Activated CD4-positive, CD25-positive, alpha-beta regulatory T cell treated with anti-CD3 and anti-CD28 coated beads, Interleukin-2, amount 50 U/mL, for 16 hours (primary cell): Measurements from ENCODE around the gene CDH13.

ENCODE experiments used
- DNase-seq: peaks from one replicate; pipeline ENCODE4 v3.0.0-alpha.2; 2020; ENCODE audit warnings: low read depth, low spot score

CDH13 gene

GRCh38 chr16:83403761-83404160, 777.0 kb downstream of the CDH13 start:
- DNase-seq = no peak

- DNase-seq = no peak
These were observed 777.5 kb downstream of the CDH13 start for GRCh38 chr16:83404261-83404660.

DNA sequence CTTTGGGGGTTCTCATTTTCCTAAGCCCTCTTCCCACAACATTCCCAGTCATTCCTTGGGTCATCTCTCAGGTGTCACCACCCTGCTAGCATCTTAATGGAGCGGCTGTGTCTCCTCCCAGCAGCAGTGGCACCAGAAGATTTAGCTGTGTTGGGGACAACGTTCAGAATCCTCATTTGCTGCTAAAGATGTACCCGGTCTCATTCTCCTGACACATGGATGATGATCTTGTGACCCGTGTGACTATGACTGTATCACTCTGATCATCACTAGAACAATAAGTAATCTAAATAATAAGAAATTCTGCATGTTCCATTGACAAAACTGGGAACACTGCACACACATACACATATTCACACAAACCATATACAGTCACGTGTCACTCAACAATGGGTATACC, 781.2 kb downstream of the CDH13 start:
- no peak for DNase-seq

- no peak for DNase-seq
These were observed 782.6 kb downstream of the CDH13 start for GRCh38 chr16:83409347-83409746.

DNA sequence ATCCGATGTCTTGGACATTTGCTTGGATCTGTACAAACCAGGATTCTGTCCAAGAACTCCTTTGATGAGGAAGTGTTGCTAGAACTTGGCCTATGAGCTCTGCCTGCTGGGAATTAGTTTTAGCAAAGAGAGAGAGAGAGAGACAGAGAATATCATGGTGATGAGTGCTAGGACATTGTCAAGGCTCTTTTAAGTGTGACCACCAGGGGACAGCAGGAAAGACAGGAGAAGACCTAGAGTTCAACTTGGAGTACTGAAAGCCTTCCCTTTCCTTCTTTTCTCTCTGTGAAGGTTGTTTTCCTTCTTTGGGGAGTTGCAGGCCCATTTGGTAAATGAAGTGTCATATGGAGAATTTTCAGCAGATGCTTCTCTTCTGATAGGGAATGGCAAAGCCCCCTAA, 791.8 kb downstream of the CDH13 start:
- DNase-seq = no peak

DNA sequence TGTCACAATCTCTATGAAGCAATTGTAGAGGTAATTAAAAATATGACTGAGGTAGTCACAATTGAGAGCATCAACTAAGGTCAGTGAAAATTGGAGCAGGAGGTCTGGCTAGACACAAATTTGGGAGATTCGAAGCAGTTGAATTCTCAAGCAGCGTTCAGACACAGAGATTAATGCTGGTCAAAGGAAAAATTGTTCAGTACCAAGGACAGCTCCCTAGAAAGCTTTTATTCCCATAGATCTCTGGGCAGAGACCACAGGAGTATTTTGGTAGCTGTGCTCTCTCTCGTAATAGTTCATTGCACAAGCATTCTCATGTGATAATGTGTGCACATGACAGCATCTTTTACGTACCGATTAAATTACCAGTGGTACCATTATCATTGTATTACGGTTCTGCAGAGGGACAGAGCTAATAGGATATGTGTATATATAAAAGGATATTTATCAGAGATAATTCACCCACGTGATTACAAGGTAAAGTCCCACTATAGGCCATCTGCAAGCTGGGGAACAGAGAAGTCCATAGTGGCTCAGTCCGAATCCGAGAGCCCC, 793.5 kb downstream of the CDH13 start:
- DNase-seq = no peak

DNA sequence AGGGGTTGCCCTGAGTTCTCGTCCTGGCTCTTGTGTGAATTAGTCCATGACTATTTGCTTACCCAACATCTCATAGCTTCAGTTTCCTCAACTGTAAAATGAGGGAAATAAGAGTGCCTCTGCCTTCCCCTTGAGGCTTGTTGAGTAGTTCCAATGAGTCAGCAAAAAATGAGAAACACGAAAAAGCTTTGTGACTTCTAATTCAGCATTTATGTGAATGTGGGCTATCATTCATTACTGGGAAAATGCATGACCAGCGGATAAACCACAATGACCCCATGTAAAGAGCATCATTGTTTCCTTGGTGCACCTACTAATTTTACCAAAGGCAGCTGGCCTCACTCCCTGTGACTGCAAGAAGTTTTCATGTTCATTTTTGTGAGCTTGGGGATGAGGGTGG, 806.4 kb downstream of the CDH13 start:
- no peak for DNase-seq

GRCh38 chr16:83437036-83437435, 810.3 kb downstream of the CDH13 start:
- no peak for DNase-seq

DNA sequence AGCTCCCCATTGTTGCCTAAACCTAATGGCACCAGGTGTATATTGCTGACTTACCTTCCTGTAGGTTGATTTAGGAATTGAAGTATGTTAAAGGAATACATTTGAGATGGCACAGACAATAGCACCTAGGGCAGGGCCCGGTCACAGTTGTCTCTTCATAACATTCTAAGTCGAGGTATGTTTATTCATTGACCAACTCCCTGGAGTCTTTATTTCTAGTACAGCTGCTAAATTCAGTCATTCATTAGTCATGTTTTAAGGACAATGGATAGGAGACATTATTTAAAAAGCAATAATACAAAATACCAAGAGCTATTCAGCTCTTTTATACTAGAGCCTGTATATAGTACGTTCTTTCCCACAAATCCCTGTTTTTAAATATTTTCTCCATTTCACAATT, 811.6 kb downstream of the CDH13 start:
- no peak for DNase-seq

- DNase-seq = no peak
These were observed 812.6 kb downstream of the CDH13 start for GRCh38 chr16:83439412-83439811.

DNA sequence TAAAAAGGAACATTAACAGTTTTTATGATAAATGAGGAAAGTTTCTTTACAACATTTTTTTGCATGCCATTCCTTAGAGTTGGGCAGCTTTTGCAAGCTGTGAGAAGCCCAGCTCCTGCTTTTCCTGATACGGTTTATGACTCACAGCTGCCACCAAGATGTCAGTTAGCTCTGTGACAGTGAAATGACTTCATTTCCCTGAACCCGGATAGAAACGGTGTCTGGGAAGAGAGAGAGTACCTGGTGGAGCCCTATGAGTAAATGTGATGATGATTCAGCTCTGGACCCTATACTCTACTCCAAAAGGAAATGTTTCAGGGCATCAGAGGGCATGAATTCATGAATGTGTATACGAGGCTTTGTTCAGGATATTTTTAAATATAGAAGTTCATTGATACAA, 814.7 kb downstream of the CDH13 start:
- no peak for DNase-seq

GRCh38 chr16:83443972-83444371, 817.2 kb downstream of the CDH13 start:
- no peak for DNase-seq

- DNase-seq = no peak
These were observed 820.8 kb downstream of the CDH13 start for GRCh38 chr16:83447560-83447959.

GRCh38 chr16:83449861-83450260, 823.1 kb downstream of the CDH13 start:
- no peak for DNase-seq

- no peak for DNase-seq
These were observed 827.2 kb downstream of the CDH13 start for GRCh38 chr16:83453977-83454376.

GRCh38 chr16:83455716-83456115, 828.9 kb downstream of the CDH13 start:
- no peak for DNase-seq

- DNase-seq = no peak
These were observed 830.2 kb downstream of the CDH13 start for GRCh38 chr16:83456934-83457333.

DNA sequence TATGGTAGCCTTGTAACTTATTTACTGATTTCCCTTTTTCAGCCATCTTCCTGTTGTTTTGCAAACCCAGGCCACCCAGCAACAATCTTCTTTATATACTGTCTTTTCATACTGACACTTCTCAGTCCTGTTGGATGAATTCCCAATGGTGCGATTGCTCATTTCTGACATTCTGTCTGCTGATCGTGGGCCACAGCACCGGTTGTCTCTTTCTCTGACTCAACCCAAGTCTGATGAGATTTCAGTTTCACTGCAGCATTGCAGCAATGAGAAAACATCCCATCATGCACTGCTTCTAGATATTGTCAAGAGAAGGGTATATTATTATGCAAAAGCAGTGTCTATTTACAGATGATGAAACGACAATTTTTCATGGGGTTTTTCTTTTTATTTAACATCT, 831.8 kb downstream of the CDH13 start:
- DNase-seq = no peak

DNA sequence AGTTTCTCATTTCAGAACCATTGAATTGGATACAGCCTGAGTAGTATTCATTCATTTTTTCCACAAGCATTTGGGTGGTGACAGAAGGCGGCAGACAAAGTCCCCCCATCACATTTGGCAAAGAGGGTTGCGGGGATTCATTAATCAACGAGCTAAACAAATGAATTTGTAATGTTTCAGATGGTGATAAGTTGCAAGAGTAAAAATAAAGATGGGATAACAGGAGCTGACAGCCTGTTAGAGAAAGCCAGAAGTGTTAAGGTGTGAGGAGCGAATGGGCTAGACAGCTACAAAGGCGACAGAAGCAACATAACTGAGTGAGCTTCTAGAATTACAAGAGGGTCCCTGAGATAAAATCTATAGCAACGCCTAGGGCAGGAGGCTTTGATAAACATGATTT, 838.2 kb downstream of the CDH13 start:
- no peak for DNase-seq

- DNase-seq = no peak
These were observed 843.6 kb downstream of the CDH13 start for GRCh38 chr16:83470416-83470815.

GRCh38 chr16:83472776-83473501, 846.2 kb downstream of the CDH13 start:
- no peak for DNase-seq

DNA sequence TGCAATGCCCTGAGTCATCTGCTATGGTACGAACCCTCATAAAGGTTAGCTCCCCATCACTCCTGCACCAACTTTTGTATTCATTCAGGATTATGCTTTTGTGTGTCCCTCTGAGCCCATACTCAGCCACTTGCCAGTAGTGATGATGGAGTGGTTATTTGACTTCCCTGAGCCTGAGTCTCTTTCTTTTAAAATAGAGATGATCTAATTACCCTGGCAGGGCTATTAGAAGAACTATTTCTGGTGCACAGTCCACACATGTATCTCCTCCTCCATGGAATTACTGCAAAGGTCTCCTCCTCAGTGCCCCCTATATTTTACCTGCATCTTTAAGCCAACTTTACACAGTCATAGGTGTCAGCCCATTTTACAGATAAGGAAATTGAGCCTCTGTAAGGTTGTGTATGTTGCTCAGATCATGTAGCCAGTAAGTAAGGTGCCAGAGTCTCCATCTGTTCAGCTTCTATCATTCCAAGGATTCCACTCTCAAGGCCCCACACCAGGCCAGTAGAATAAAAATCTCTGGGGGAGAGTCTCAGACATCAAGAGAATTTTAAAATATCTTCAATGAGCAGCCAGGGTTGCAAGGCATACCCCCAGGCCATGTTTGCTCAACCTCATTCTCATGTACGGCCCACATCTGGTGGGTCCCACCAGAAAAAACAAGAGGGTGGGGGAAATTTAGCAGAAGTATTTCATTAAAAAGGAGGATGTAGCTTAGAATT, 847.3 kb downstream of the CDH13 start:
- no peak for DNase-seq

DNA sequence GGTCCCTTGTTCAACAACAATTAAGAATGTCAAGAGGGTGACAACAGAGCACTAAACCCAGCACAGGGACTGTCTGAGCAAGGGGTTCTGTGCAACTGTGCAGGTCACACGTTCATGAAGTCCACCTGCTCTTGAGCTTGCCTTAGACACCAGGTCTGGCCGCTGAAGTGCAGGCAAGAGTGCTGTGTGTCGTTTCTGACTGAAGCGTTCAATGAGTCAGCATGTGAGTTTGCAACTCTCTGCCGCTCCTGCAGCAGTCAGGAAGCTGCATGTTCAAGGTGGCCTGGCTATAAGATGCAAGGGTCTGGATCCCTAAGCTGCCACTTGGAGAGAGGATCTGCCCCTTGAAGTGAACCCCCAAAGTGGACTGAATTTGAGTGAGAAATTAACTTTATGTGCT, 848.3 kb downstream of the CDH13 start:
- no peak for DNase-seq
